ENCODE measurements around the gene TMX4.

Gene TMX4

GRCh38 chr20:8012724-8013123 is 6.8 kb downstream of the TMX4 start:
- DNase-seq = no peak

- DNase-seq = no peak
These were observed 10.8 kb downstream of the TMX4 start for GRCh38 chr20:8008733-8009132.

- DNase-seq = no peak
These were observed 12.1 kb downstream of the TMX4 start for GRCh38 chr20:8007490-8007889.

GRCh38 chr20:8005575-8006366 is 13.8 kb downstream of the TMX4 start:
- DNase-seq = no peak

DNA sequence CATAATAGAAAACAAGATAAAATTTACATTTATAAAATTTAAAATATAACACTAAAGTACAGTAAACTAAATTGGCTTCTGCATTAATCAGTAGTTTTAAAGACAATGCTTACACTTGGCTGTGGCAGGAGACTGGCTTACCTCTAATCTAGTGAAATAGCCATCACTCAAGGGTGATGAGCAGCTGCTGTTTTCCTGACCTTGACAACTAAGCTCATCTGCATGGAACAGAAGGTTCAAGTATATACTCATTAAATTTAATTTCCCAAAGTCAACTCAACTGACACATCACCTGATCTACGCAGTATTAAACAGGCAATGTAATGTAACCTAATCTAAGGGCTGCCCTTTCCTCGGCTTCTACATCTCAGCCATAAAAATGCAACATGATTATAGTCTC is 14.5 kb downstream of the TMX4 start:
- DNase-seq = no peak

DNA sequence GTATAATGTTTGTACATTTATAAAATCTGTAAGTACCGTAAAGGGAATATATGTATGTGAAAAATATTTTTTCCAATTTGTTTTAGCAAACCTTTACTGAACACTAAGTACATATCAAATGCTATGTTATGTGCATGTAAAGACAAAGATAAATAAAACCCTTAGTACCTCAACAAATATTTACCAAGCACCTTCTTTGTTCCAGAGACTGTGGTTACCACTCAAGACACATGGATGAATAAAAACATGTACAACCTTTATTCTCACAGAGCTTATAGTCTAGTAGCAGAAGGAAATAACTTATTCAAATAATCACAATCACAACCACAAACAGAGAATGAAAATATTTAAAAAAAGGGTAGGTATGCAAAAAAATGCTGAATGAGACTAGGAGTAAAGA is 17.5 kb downstream of the TMX4 start:
- DNase-seq = no peak

DNA sequence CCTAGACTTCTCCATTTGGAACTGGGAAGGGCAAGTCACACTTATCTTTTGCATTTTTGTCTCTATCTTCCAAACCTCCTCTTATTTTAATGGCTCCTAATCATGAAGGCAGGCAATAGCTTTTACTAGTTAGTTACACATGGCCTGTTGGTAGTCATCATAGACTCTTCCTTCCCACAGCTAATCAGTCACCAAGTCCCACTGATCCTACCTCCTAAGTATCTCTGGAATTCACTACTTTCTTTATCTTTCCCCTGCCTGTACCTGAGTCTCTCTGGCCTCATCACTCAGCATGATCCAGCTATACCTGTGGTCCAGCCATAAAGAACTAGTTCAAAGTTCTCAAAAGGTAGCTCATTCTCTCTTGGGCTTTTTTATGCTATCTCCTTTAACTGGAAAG is 18.8 kb downstream of the TMX4 start:
- no peak for DNase-seq

DNA sequence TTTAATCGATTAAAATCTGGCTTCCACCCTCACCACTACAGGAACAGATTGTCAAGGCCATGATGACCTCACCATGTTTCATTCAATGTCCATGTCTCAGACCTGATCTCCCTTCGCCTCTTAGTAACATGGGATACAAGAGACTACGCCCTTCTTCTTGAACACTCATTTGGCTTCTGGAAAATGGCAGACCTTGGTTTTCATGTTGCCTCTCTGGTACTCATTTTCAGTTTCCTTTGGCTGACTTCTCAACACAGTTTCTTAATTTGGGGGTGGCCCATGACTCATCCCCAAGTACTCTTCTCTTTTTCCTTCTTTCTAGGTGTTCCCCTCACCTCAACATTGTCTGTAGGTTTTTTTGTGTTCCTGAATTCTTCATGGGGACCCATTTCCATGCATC is 22.7 kb downstream of the TMX4 start:
- no peak for DNase-seq

DNA sequence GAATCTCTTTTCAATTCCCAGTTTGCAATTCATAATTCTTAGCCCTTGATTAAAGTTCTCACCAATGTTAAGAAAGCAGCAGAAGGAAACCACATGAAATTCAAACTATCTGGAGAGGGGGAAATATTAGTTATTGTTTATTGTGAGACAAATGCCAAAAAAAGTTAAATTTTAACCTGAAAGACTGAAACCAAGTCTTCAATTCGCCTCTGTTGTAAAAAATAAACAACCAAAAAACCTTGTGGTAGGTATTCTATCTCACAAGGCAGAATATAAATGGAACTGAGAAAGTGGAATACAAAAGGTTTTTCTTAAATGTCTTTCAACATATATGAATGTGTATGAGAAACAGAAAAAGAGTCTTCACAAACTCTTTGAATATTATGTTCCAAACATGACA is 24.8 kb downstream of the TMX4 start:
- no peak for DNase-seq

- no peak for DNase-seq
These were observed 25.9 kb downstream of the TMX4 start for GRCh38 chr20:7993703-7994102.

DNA sequence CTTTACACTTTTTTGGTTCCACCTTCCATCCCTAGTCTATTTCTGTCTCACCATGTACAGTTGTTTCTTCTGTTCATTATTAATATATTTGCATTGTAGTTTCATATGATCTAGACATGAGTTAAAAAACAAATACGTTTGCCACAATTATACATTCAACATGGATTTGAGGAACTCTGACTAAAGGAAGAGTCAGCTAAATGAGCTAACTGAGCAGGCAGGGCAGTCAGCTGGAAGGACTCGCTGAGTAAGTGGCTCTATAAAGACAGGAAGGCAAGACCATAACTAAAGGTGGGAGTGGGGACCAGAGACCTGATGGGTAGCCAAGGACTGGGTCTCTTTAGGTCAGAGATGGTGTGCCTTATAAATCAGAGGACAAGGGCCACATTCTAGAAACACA is 26.3 kb downstream of the TMX4 start:
- no peak for DNase-seq

GRCh38 chr20:7990385-7990784 is 29.2 kb downstream of the TMX4 start:
- DNase-seq = no peak

GRCh38 chr20:7989379-7989778 is 30.2 kb downstream of the TMX4 start:
- no peak for DNase-seq

- no peak for DNase-seq
These were observed 33.6 kb downstream of the TMX4 start for GRCh38 chr20:7985916-7986315.

GRCh38 chr20:7984192-7984591 is 35.4 kb downstream of the TMX4 start:
- DNase-seq = no peak

DNA sequence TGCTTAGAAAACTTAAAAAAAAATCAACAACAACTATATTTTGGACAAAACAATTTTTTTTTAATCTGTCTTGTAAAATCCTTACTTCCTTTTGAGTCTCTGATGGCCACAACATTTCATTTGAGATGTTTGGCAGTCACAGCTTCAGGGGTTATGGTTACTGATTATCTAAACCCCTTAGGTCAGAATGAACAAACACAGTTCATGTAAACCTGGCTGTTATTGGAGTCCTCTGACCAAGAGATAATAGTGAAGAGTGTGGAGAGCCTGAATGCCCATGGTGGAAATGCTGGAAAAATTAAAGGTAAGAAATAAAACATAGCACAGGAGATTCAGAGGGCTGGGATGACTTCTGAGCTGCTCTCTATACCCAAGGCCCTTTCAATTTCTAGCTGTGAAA is 38.2 kb downstream of the TMX4 start:
- no peak for DNase-seq

DNA sequence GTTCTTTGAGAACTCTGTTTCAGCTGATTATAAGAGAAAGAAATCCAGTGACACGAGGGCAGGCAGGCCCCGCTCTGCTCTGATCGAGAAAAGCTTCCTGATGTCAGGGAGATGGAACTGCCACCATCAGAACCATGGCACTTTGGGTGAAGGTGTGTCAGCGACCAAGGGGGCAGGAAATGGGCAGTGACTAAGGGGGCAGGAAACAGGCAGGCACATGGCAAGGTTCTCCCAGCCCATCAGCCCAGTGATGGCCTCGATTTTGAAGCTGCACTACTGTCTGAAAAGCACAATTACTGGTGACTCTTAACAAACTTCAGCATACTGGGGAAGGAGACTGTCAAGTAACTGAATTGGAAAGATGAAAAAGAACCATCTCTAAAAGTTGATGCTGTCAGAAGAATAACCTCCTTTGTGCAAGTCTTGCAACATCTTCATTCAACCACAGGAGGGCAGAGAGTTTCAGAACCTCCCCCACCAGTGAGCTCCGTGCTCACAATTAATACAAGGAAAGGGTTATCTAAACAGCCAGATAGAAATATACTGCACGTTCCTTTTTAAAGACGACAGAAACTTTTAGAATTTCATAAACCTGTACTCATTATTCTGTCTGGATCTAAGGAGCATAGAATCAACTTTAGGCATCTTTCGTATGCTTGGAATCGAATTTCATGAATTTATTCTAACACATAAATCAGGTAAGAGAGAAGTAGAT is 39.1 kb downstream of the TMX4 start:
- DNase-seq = peak; percentile 17

DNA sequence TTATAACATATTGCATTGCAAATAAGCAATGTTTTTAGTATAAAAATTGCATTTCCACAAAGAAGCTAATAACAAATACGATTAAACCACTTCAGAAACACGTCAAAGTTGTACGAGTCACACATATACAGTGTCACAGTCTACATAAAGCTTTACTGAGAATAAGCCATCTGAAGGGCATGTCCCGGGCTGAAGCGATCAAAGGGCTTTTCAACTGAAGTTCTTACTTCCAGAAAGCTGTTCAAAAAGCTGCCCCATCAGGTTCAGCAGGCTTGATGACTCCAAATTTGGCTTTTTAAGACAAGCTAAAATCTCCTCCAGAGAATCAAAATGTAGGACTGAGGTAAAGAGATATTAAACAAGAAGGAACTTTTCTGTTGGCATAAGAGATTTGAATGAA is 41.9 kb downstream of the TMX4 start:
- DNase-seq = no peak

GRCh38 chr20:7975851-7976414 is 43.6 kb downstream of the TMX4 start:
- DNase-seq = no peak

GRCh38 chr20:7974785-7975435 is 44.7 kb downstream of the TMX4 start:
- no peak for DNase-seq

DNA sequence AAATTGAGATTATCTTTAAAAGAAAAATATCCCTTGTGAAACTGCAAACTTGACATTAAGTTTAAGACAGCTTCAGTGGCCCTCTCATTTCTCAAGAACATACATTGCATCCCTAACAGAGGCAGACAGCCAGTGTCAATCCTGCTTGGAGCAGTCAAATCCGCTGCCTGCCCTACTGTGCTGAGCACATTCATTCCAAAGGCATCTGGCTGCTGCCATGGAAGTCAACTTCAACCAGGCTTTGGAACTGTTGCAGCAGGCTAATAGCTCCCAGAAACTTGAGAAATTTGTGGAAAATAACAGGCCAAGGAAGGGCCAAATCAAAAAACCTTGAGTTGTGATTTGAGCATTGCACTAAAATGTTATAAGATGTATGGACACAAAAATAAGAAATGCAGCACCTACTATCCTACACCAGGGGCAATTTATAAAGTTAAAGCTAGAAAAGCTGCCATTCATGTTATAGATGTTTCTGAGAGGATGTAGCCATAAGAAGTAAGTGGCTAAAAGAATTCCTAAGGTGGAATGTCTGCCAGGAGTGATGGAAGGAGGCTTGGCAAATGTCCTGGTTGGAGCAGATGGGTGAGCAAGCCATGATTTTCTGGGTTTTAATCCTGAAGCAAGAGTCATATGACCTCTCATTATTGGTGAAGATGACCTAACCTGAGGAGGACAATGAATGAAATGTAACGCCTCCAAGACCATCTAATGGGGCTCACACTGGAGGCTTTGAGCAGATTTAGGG is 47.9 kb downstream of the TMX4 start:
- no peak for DNase-seq

DNA sequence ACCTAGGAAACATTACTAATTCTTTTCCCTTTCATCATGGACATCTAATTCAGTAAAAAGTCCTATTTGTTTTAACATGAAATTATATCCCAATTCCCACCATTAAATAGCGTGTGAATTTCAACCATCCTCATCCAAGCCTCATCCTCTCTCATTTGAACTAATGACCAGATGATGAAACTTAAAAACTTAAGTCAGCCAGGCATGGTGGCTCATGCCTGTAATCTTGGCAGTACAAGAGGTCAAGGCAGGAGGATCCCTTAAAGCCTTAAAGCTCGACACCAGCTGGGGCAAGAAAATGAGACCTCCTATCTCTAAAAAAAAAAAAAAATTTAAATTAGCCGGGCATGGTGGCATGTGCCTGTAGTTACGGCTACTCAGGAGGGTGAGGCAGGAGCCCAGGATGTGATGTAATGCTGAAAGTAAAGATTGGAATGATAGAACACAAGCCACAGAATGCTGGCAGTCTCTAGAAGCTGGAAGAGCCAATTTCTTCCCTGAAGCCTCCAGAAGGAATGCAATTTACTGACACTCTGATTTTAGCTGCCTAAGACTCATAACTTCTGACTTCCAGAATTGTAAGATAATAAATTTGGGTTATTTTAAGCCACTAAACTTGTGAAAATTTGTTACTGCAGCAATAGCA is 52.2 kb downstream of the TMX4 start:
- no peak for DNase-seq

DNA sequence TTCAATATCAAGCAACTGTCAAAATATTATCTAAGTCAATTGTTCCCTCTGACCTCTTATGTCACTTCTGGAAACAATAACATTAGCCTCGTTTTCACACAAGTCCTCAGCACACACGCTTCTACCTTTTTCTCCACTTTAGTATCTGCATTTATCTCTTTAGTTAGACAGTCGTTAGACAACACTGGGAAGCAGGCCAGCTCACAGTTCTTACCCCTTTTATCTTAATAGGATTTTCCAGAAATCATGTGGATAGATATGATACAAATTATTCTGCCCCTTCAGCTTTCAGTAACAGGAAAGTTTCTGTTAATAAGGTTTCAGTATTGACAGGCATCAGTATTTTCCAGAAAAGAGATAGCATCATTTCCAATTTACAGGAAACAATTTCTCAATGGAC is 53.4 kb downstream of the TMX4 start:
- DNase-seq = no peak

Measured in stimulated activated CD4-positive, alpha-beta T cell treated with anti-CD3 and anti-CD28 coated beads, Interleukin-15, amount 100 ng/mL, for 24 hours (primary cell).